SK-N-MC (cell line): ENCODE measurements around the gene CDC42SE2.

Experiments
- EZH2 ChIP-seq: fragments of 200-600 bp; sonication (generic); IDR thresholded peaks from one replicate; pipeline ENCODE4 v1.6.1; 2017; ENCODE audit warnings: antibody characterized with exemption
- POLR2AphosphoS5 ChIP-seq: IDR thresholded peaks from 2 replicates; pipeline ENCODE4 v1.6.1; 2012; ENCODE audit warnings: mild to moderate bottlenecking, low read depth, low read length, borderline replicate concordance

GRCh38 chr5:131272307-131272706 lies 8.5 kb downstream of the CDC42SE2 start:
- no peak for TF ChIP-seq POLR2AphosphoS5
- no peak for TF ChIP-seq EZH2
